CD4-positive, alpha-beta T cell treated with Interleukin-17A for 1 hour (primary cell): Measurements from ENCODE around the gene SLC16A12.
A peak's percentile ranks its signal among the peaks of the same experiment; 100 is the strongest.
"Not testable (repeated sequence)": the region's sequence is repeated elsewhere in the genome, so short reads cannot be mapped to it uniquely, and the experiment has no call there.

Experiments
- DNase-seq: peaks from one replicate; pipeline ENCODE4 v3.0.0-alpha.2; 2020

The SLC16A12 gene

DNA sequence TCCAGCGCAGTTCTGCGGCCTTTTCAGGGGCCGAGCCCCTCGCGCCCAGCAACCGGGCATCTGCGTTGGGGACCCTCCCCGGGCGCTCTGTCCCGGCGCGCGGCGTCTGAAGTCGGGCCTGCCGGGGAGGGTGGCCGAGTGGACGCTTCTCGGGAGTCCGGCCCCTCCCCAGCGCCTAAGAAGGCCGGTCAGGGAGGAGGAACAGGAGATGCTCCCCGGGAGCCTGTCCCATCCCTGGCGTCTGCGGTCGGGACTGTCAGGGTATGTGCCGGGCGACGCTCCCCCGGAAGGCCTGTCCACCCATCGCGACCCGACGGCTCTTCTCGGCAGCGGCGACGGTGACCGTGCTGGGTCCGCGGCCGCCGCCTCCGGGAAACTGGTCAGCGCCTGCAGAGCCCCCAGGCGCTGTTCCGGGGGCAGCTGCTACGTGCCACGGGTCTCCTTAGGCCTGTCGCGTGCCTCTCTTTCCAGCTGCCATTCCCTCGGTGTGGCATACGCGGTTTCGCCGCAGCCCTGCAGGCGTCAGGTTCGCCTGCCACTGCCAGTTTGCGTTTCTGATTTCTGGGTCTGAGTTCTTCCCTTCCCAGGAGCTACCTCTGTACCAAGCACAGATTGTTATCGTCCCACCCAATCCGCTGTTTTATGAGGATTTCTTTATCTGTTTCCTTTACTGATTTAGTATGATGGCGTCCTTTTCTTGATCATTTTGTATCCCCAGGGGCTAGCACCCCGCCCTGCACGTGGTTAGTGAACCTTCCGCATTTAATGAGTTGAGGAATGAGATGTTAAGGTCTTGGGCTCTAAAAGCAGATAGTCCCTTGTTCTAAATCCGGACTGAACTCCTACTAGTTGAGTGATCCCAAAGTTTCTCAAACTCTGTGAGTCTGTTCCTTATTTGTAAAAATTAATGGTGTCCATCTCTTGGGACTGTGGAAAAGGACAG lies 120.2 kb downstream of the SLC16A12 start:
- DNase-seq, result peak; percentile 54

DNA sequence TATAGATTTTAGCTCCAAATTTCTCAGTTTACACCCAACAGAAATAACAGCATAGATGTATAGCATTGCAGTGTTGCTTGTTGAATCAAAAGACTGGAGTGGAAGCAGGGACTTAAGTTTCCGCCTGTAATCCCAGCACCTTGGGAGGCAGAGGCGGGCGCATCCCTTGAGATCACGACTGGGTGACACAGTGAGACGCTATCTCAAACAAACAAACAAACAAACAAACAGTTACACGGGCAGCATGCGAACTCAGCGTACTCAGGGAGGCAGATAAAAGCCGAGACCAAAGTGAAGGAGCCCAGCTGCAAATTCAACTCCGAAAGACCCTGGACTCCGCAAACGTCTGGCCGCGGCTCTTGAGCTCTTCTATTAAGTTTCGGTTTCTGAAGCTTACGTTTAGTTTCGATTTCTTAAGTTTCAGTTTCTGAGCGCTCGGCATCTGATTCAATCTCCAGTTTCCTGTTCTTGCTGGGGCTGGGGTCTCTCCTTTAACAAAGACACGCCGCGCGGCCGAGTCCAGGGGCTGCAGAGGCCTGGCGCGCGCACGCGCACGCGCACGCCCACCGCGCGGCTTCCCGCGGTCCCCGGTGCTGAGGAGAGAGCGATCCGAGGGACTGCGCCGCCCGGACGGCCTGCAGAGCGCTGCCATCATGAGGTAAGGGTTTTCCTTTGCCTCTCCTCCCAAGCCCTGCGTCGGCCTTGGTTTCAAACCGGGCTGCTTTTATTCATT lies 121.1 kb downstream of the SLC16A12 start, which contains the start of gene IFIT5:
Gene IFIT5, plus strand, starts transcription at position 423 of the 733 bp plus-strand sequence. Its CDS starts 231 bp downstream, at position 654.
- DNase-seq, result peak; percentile 79

DNA sequence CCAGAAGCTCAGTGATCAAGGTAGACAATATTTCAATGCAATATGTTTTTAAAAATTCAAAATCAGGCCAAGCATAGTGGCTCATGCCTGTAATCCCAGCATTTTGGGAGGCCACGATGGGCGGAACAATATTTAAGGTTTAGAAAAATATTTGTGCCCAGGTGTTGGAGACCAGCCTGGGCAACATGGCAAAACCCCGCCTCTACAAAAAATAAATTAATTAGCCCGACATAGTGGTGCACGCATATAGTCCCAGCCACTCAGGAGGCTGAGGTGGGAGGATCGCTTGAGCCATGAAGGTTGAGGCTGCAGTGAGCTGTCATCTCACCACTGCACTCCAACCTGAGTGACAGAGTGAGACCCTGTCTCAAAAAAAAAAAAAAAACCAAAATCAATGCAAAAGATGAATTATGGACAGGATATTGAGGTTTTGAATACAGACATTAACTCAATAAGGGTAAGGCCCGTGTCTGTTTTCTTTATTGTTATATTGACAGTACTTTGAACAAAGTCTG lies 121.9 kb downstream of the SLC16A12 start:
- DNase-seq, result no peak

- peak; percentile 68 for DNase-seq
Measured at GRCh38 chr10:89412276-89412675, 123.1 kb downstream of the SLC16A12 start.

DNA sequence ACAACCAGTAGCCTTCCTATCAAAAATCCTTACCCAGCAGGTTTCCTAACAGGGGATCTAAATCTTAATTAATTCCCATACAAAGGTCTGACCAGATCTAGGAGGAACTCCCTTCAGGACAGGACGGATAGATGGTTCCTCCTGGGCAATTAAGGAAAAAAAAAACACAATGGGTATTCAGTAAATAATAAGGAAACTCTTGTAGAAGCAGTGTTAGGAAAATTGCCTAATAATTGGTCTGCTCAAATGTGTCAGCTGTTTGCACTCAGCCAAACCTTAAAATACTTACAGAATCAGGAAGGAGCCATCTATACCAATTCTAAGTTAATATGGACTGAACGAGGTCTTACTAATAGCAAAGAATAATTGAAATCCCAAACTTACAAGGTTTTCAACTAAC lies 124.3 kb downstream of the SLC16A12 start:
- DNase-seq, result not testable (repeated sequence)

DNA sequence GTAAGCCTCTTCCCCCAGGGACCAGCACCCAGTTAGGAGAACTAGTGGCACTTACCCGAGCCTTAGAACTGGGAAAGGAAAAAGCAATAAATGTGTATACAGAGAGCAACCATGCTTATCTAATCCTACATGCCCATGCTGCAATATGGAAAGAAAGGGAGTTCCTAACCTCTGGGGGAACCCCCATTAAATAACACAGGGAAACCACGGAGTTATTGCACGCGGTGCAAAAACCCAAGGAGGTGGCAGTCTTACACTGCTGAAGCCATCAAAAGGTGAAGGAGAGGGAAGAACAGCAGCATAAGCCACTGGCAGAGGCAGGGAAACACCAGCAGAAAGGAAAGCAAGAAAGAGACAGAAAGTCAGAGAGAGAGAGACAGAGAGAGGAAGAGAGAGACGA lies 124.8 kb downstream of the SLC16A12 start:
- not testable (repeated sequence) for DNase-seq

DNA sequence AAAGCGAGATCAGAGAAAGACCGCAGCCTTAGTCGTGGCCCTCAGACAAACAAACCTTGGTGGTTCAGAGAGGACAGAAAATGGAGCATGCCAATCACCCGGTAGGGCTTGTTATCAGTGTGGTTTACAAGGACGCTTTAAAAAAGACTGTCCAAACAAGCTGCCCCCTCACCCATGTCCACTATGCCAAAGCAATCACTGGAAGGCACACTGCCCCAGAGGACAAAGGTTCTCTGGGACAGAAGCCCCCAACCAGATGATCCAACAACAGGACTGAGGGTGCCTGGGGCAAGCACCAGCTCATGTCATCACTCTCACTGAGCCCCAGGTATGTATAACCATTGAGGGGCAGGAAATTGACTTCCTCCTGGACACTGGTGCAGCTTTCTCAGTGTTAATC lies 126.1 kb downstream of the SLC16A12 start:
- DNase-seq, result not testable (repeated sequence)

- DNase-seq, result not testable (repeated sequence)
Measured at GRCh38 chr10:89407792-89408191, 127.6 kb downstream of the SLC16A12 start.

DNA sequence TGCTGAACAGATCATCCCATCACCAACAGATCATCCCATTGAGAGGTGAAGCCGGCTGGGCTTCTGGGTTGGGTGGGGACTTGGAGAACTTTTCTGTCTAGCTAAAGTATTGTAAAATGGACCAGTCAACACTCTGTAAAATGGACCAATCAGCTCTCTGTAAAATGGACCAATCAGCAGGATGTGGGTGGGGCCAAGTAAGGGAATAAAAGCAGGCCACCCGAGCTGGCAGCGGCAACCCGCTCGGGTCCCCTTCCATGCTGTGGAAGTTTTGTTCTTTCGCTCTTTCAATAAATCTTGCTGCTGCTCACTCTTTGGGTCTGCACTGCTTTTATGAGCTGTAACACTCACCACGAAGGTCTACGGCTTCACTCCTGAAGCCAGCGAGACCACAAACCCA lies 129.2 kb downstream of the SLC16A12 start:
- not testable (repeated sequence) for DNase-seq

DNA sequence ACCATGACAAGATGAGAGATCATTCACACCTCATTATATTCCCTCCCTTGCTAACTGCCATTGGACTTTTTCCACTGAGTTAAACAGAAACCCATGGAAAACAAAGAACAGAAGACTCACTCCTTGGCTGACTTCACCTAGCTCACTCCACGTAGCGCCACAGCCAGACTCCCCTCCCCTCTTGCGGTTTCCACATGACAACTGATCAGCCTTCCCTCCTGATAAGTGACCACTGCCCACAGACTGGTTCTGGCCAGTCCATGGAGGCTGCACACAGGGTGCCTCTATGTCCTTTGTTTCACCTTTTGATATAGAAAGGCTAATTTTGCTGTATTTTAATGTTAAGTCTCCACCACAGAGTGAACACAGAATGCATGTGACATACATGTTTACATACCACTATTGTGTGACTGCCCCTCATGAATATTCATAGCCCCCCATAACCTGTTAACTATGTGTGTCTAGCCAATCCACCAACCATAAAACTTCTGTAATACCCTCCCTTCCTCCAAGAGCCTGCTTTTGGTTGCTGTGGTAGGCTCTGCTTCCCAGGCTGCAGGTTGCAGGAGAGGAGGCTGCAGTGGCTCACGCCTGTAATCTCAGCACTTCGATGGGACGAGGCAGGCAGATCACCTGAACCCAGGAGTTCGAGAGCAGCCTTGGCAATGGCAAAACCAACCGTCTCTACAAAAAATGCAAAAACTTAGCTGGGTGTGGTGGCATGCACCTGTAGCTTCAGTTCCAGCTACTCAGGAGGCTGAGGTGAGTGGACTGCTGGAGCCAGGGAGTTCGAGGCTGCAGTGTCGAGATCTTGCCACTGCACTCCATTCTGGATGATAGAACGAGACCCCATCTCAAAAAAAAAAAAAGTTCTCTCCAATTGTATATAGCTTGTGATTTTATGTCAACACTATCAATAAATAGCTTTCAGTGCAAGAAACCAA lies 131.0 kb downstream of the SLC16A12 start:
- DNase-seq, result no peak

DNA sequence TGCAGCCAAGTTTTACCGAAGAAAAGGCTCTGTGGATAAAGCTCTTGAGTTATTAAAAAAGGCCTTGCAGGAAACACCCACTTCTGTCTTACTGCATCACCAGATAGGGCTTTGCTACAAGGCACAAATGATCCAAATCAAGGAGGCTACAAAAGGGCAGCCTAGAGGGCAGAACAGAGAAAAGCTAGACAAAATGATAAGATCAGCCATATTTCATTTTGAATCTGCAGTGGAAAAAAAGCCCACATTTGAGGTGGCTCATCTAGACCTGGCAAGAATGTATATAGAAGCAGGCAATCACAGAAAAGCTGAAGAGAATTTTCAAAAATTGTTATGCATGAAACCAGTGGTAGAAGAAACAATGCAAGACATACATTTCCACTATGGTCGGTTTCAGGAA lies 132.4 kb downstream of the SLC16A12 start:
- DNase-seq, result no peak

DNA sequence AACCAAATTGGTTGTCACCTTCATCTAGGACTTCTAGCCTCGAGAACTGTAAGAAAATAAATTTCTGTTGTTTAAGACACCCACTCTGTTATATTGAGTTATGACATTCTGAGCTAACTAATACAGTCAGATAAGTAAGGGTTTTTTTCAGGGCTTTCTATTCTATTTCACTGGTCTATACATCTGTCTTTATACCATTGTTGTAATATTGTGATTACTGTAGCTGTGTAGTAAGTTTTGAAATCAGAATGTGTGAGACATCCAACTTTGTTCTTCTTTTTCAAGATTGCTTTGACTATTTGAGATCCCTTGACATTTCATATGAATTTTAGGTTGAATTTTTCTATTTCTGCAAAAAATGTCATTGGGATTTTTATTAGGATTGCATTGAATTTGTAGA lies 135.4 kb downstream of the SLC16A12 start:
- no peak for DNase-seq

GRCh38 chr10:89398003-89398749 lies 137.2 kb downstream of the SLC16A12 start:
- no peak for DNase-seq

DNA sequence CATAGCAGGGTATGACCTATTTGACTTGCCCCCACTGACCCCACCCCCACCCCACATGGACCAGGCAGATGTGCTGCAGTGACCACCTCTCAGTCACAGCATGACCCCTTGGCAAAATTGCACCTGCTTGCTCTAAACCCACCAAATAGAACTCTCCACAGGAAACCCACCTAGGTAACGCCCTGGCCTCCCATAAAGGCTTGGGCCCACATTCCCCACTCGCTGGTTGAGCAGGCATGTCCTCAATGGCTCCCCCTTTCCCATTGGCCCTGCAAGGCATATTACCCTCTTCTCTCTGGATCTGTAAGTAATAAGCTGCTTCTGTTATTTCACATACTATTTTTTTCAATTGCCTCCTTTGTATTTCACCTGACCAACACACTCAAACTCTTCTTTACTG lies 140.3 kb downstream of the SLC16A12 start:
- DNase-seq, result no peak

DNA sequence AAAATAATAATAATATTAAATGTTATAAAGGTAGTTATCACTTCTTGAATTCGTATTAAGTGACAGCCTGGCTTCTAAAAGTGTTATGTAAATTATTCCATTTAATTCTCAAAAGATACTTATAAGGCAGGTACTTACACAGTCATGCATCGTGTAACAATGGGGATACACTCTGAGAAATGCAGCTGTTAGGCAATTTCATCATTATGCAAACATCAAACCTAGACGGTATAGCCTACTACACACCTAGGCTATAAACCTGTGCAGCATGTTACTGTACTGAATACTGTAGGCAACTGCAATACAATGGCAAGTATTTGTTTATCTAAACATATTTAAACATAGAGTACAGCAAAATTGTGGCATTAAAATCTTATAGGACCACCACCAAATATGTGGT lies 141.5 kb downstream of the SLC16A12 start:
- no peak for DNase-seq

GRCh38 chr10:89392974-89393373 lies 142.4 kb downstream of the SLC16A12 start:
- no peak for DNase-seq

DNA sequence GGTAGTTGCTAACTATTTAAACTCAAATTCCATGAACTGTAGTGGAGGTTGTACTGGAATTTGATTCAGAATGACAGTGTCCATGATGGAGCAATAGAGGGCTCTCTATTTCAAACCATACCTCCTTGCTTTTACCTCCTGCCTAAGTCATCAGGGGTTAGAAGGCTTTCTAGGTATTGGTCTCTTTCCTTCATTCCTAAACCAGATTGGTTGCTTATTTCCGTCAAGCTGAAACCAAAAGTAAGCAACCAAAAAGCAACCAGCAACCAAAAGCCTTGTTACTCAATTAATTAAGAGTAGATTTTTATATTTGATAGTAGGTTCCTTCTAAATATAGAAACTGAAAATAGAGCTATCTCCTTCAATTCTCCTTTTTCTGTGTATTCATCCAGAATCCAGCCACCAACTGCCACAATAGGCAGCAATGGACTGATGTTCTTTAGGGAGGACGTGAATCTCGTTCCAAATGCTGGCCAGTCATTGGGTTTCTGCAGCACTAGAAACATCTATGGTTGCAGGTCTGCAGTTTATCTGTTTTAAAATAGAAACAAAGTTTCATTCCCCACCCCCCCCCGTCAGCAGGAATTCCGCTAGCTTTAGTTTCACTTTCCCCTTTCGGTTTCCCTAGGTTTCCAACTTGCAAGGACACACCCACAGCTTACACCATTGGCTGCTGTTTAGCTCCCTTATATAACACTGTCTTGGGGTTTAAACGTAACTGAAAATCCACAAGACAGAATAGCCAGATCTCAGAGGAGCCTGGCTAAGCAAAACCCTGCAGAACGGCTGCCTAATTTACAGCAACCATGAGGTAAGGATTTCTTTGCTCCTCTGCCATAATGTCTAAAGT lies 143.3 kb downstream of the SLC16A12 start, which contains the start of gene IFIT1:
Gene IFIT1, plus strand, starts transcription at position 717 of the 850 bp plus-strand sequence. Its CDS starts 90 bp downstream, at position 807.
- DNase-seq, result peak; percentile 88

DNA sequence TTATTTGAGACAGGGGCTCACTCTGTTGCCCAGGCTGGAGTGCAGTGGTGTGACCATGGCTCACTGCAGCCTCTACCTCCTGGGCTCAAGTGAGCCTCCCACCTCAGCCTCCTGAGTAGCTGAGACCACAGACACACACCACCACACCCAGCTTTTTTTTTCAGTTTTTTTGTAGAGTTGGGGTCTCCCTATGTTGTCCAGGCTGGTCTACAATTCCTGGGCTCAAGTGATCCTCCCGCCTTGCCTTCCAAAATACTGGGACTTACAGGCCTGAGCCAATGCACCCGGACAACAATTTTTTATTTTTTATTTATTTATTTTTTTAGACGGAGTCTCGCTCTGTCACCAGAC lies 144.2 kb downstream of the SLC16A12 start:
- not testable (repeated sequence) for DNase-seq

DNA sequence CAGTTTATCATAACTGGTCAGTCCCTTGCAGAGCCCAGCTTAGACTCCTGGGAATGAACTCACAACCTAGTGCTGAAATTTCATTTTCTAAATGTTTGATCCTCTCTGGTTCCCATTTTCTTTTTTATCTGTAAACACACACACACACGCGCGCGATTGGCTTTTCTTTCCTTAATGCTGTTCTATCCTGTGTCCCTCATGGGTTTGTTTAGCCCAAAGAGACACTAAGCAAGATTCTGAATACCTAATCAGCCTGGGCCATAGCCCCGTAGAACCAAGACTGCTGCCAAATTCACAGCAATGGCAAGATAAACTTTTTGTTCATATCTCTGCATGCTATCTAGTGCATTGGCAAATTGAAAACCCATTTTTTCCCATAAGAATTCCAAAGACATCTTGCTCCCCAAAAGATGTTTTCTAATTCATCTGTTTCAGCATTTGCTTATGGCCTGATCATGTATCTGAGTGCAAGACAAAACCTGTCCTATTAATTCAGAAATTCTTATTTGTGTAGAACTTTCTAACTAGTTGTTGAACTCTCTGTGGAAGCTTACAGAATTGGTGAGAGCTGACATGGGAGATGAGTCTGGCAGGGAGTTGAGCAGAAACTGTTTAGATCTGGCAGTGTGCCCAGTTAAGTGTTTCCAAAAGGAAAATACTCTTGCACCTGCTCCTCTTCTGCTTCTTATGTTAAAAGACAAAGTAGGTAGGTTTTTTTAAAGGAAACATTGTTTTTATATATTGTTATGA lies 144.7 kb downstream of the SLC16A12 start:
- no peak for DNase-seq

GRCh38 chr10:89389254-89389653 lies 146.1 kb downstream of the SLC16A12 start:
- peak; percentile 41 for DNase-seq
